Measurements from ENCODE around the gene SOBP.

SOBP gene

DNA sequence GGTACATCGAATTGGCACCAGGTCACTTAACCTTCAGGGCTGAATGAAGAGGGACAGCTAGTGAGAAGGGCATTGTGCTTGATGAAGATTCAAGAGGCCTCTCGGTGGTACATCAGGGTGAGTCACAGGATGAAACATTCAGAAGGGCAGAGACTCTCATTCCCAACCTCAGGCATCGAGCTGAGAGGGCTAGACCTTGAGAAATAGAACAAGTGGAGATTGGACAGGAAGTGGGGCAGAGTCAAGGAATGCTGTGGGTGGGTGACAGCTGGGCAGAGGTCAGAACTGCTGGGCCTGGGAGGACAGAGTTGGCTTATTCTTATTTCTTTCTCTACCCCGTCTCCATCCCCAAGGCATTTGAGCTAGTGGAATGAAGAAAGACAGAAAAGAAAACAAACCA, 208.2 kb downstream of the SOBP start:
- Histone ChIP-seq H3K4me3 (no peak overlapping the region), H3K27ac (peak overlapping the region in 4 of 21 experiments; percentile 26 to 45 (median 34))

DNA sequence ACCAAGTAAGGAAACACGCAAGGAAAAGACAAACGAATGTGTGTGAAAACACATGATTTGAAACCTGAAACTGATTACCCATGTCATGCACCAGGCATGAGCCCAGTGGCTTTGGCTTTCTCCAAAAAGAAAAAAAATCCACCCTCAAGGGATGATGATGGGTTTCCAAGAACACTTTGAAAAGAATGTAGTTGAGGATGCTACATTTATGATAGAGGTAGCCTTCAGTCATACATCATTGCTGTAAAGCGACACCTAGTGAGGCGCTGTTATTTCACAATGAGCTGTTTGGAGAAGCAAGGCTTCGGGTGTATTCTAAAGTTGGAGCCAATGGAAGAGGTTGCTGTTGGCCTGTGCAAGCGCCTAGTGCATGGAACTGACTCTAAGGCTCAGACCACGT, 209.3 kb downstream of the SOBP start:
- Histone ChIP-seq H3K4me3 (no peak overlapping the region), H3K27ac (no peak overlapping the region)

DNA sequence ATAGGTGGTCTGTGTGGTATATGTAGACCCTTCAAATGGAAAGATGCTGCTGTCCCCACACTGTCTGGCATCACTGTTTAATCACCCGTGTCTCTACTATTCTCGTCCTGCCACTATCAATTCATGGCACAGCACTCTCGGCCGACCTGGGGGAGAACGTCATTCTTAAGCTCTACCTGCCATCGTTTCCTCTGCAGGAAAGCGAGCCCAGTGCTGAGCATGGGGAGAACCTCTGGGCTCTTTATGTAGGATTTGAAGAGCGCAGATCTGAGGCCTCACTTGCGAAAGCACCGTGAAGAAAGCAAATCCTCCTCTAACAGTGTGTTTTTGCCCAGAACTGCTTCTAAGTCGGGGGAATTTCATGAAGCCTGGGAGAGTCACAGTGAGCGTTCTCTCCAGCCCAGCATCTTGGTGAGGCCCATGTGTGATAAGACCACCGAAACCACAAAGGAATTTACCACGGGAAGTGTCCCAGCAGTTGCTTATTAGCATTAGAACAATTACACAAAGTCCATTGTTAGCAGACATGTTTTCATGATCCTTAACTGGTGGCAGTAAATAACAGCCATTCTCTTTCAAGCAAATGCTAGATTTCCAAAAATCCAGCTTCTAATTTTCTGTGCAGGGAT, 209.9 kb downstream of the SOBP start:
- Histone ChIP-seq H3K4me3 (no peak overlapping the region), H3K27ac (no peak overlapping the region)

DNA sequence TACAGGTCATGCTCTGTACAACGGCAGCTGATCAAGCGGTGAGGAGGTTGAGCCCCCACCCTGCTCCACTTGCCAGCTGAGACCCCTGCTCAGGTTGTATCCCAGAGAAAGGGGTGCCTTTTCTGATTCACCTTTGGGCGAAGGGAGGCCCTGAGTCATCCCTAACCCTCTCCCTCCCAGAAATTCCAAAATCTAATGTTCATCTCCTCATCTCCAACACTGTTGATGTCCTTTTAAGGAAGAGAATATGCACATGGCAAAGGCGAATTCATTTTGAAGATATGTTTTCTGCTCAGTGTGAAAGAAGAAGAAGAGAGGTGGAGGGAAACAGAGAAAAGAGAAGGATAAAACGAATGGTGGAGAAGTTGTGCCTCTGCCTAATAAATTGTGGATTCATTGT, 213.7 kb downstream of the SOBP start:
- no peak overlapping the region for H3K4me3 ChIP-seq
- no peak overlapping the region for H3K27ac ChIP-seq

DNA sequence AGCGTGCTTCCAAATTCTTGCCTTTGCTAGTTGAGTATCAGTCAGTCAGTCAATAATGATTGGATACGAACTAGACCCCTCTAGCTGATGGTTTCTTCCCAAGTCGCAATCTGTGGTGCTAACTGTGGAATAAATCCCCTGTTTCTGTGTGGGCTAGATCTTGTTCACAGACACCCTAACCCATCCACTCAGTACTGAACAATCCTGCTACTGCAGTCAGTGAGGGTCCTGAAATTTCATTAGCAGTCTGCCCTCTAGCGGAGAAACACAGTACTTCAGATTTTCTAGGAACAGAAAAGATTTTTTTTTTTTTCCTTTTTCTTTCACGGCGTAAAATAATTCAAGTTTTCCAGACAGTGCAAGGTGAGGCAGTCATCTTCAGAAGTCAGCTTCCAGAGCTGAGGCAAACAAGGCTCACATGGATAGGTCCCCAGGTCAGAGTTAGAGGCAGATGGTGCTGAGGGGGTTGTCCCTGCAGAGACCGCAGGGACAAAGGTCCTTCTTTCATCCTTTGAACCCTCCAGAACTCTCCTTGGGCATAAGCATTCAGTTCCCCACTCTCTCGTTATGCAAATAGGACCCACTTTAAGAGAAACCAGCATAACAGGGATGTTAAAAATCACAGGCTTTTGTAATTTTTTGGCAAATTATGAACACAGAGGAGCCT, 214.6 kb downstream of the SOBP start:
- Histone ChIP-seq H3K27ac (no peak overlapping the region), H3K4me3 (no peak overlapping the region)

DNA sequence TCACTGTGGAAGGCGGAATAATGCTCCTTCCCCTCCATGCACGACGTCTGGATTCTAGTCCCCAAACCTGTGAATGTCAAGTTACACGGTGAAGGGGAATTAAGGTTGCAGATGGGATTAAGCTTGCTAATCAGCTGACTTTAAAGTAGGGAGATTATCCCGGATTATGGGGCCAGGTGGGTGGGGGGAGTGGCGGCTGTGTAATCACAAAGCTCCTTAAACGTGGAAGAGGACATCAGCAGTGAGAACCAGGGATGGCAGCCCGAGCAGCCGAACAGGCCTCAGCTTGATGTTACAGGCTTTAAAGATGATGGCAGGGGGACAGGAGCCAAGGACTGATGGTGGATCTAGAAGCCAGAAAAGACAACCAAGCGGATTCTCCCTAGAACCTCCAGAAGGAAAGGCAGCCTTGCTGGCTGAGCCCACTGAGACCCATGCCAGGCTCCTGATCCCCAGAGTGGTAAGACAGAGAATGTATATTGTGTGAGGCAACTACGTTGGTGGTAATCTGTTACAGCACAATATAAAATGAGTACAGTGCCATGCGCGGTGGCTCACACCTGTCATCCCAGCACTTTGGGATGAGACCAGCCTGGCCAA, 216.7 kb downstream of the SOBP start:
- no peak overlapping the region for H3K27ac ChIP-seq
- no peak overlapping the region for H3K4me3 ChIP-seq

DNA sequence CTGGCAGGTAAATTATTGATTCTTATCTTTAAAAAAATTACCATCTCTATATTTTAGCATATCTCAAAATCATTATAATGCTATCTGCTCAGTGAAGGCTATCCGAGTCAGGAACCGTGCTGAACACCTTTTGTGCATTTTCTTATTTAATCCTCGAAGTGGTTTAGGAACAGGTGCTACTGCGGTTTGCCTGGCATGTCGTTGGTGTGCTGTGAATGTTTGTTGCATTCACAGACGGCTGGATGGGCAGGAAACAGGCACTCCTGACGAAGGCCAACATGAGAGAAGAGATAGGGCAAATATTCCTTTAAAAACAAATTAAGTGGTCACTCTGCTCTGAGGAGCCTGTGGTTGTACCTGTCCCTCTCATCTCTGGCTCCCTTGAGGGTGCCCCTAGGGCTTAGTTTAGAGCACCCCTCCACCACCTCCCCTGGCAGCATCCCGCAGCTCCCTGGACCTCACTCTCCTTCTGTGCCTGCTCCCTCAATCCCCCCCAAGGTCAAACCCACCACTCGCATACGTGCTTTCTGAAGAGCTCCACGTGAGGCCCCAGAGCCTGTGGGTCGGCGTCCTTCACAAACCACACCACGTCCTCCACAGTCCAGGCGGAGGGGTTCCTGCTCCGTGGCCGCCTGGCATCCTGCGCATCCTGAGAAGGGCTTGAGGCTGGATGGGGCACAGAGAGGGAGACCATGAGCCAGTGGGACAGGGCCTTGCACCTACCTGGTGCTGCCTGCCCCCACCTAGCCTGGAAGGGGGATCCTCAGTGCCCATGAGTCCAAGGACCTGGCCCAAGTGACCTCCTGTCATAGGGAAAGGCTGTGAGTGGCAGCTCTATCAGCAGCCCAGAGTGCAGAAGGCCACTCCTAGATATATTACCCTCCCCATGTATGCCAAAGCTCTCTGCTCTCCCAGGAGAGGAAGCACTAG, 217.7 kb downstream of the SOBP start:
- H3K27ac ChIP-seq = no peak overlapping the region
- no peak overlapping the region for H3K4me3 ChIP-seq

DNA sequence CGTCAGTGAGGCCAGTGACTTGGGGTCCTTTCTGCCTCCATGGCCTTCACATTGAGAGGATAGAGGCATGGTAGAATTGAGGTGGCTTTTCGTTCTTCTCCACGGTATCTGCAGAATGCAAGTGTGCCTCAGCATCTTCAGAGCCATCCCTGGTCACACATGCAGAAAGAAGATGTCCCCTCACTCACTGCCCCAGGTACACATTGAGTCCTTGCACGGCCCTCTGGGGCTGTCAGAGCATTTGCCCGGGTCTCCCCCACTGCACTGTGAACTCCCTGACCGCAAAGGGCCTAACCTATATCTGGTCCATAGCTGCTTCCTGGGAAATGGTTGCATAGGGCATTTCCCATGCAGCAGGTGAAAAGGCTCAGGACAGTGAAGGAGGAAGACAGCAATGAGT, 218.5 kb downstream of the SOBP start:
- Histone ChIP-seq H3K4me3 (no peak overlapping the region), H3K27ac (no peak overlapping the region)

DNA sequence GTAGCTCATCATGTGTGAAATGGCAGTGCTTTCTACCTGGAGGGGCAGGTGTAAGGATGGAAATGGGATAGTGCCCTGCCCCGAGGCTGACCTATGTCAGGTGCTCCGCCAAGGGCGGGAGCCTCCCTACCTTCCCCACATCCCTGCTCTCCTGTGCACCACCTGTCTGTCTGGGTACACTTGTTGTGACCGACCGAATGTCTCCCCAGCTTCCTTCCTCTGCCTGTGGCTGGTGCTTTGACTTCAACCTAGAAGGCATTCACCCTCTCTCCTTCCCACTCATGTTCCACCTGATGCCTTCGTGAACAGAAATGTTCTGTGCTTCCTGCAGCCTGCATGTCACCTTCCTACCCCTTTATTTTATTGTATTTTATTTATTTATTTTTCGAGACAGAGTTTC, 219.4 kb downstream of the SOBP start:
- Histone ChIP-seq H3K4me3 (no peak overlapping the region), H3K27ac (no peak overlapping the region)
